GM21786 (cell line): ENCODE data around the gene SCN8A.

Experiments used
- ATAC-seq: cut with Tn5 transposase; IDR thresholded peaks from one replicate; pipeline ENCODE4 v1.9.1; 2021; ENCODE audit not compliant: unreplicated experiment

The SCN8A gene

GRCh38 chr12:51669271-51669670 is 78.2 kb downstream of the SCN8A start:
- ATAC-seq, result no peak

GRCh38 chr12:51669996-51670395 is 79.0 kb downstream of the SCN8A start:
- ATAC-seq, result no peak

GRCh38 chr12:51672334-51672733 is 81.3 kb downstream of the SCN8A start:
- ATAC-seq, result no peak

GRCh38 chr12:51675071-51675803 is 84.2 kb downstream of the SCN8A start:
- ATAC-seq, result no peak

GRCh38 chr12:51676875-51677274 is 85.8 kb downstream of the SCN8A start:
- ATAC-seq, result no peak

GRCh38 chr12:51677284-51677968 is 86.4 kb downstream of the SCN8A start:
- ATAC-seq, result no peak

- no peak for ATAC-seq
Measured at GRCh38 chr12:51678086-51678724, 87.2 kb downstream of the SCN8A start.

- ATAC-seq, result no peak
Measured at GRCh38 chr12:51682981-51683380, 91.9 kb downstream of the SCN8A start.

GRCh38 chr12:51683763-51684357 is 92.8 kb downstream of the SCN8A start:
- ATAC-seq, result no peak

- no peak for ATAC-seq
Measured at GRCh38 chr12:51686727-51687126, 95.7 kb downstream of the SCN8A start.

GRCh38 chr12:51687177-51687576 is 96.1 kb downstream of the SCN8A start:
- no peak for ATAC-seq

- no peak for ATAC-seq
Measured at GRCh38 chr12:51687614-51688013, 96.6 kb downstream of the SCN8A start.

GRCh38 chr12:51689983-51690382 is 99.0 kb downstream of the SCN8A start:
- no peak for ATAC-seq

- ATAC-seq, result no peak
Measured at GRCh38 chr12:51692016-51692415, 101.0 kb downstream of the SCN8A start.

GRCh38 chr12:51693569-51693968 is 102.5 kb downstream of the SCN8A start:
- no peak for ATAC-seq

- no peak for ATAC-seq
Measured at GRCh38 chr12:51694146-51694545, 103.1 kb downstream of the SCN8A start.

GRCh38 chr12:51695241-51696010 is 104.4 kb downstream of the SCN8A start:
- no peak for ATAC-seq

GRCh38 chr12:51699219-51699618 is 108.2 kb downstream of the SCN8A start:
- ATAC-seq, result no peak

- ATAC-seq, result no peak
Measured at GRCh38 chr12:51700887-51701286, 109.9 kb downstream of the SCN8A start.

- no peak for ATAC-seq
Measured at GRCh38 chr12:51702587-51702986, 111.6 kb downstream of the SCN8A start.

- no peak for ATAC-seq
Measured at GRCh38 chr12:51705450-51705849, 114.4 kb downstream of the SCN8A start.
